HG03378 (cell line): Measurements from ENCODE around the gene SPN.
"Not testable (repeated sequence)": the region's sequence is repeated elsewhere in the genome, so short reads cannot be mapped to it uniquely, and the experiment has no call there.

Experiments
- ATAC-seq: cut with Tn5 transposase; IDR thresholded peaks from one replicate; pipeline ENCODE4 v1.9.1; 2021; ENCODE audit warnings: mild to moderate bottlenecking, moderate library complexity; ENCODE audit not compliant: unreplicated experiment

The SPN gene

GRCh38 chr16:29674188-29674587 is 11.1 kb downstream of the SPN start:
- no peak for ATAC-seq

GRCh38 chr16:29675811-29676643 is 13.0 kb downstream of the SPN start:
- no peak for ATAC-seq

GRCh38 chr16:29676989-29677785 is 14.1 kb downstream of the SPN start:
- ATAC-seq: no peak

- no peak for ATAC-seq
Measured at GRCh38 chr16:29678691-29679267, 15.7 kb downstream of the SPN start, which contains the start of gene QPRT. QPRT (plus strand) TSS chr16:29679180; CDS start chr16:29679198, 18 bp downstream.

- no peak for ATAC-seq
Measured at GRCh38 chr16:29680180-29680598, 17.1 kb downstream of the SPN start.

DNA sequence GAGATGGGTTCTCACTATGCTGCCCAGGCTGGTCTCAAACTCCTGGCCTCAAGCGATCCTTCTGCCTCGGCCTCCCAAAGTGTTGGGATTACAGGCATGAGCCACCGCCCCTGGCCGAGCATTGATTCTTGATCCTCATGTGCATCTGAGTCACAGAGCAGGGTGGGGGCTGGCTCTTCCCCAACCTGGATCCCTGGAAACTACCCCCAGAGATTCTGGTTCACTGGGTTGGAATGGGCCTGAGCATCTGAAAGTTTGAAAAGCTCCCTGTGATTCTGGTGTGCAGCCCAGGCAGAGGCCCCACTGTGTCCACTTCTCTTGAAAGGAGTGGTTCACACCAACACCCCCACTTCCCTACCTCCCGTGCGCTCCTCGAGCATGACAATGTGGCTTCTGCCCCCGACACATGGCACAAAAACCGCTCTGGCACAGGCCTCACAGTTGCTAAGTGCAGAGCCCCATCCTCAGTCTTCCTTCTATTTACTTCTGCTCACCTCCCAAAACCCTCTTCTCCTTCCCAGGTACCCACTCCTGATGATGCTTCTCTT is 20.6 kb downstream of the SPN start:
- no peak for ATAC-seq

- no peak for ATAC-seq
Measured at GRCh38 chr16:29684679-29685078, 21.6 kb downstream of the SPN start.

DNA sequence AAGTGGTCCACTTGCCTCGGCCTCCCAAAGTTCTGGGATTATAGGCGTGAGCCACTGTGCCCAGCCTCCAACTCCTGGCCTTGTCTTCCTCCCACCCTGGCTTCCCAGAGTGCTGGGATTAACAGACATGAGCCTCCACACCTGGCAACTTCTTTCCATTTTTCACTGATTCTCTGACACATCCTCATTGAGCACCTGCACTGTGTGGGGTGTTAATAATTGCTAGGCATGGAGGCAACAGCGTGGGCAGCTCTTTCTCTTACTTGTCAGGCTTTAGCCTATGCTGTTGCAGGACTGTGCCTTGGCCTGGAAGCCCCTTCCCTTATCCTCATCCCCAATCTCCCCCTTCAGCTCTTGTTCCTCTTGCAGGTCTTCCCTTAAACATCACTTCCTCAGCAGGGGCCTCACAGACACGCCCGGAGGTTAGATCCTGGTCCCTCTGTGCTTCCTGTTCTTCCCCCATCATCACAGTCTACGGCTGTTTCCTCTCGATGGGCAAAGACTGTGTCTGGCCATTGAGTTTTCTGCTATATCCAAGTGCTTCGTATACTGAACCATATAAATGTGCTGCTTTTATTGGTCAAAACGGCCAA is 23.8 kb downstream of the SPN start:
- no peak for ATAC-seq

- ATAC-seq: no peak
Measured at GRCh38 chr16:29687755-29688154, 24.7 kb downstream of the SPN start.

- ATAC-seq: no peak
Measured at GRCh38 chr16:29688172-29688571, 25.1 kb downstream of the SPN start.

DNA sequence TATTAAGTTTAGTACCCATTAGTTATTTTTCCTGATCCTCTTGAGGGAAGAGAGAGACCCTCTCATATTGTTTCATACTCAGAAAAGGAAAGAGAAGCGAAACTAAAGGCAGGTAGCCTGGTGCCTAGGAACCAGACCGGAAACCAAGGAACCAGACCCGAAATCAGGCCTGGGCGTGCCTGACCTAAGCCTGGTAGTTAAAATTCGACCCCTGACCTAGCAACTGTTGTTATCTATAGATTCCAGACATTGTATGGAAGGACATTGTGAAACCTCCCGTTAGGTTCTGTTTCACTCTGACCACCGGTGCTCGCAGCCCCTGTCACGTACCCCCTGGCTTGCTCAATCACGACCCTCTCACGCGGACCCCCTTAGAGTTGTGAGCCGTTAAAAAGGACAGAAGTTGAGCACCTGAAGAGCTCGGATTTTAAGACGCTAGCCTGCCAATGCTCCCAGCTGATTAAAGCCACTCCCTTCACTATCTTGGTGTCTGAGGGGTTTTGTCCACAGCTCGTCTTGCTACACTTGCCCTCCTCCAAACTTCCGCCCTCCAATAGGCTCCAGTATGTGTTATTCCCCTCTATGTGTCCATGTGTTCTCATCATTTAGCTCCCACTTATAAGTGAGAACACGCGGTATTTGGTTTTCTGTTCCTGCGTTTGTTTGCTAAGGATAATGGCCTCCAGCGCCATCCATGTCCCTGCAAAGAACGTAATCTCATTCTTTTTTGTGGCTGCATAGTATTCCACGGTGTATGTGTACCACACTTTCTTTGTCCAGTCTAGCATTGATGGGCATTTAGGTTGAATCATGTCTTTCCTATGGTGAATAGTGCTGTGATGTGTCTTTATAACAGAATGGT is 26.7 kb downstream of the SPN start:
- ATAC-seq: not testable (repeated sequence)

DNA sequence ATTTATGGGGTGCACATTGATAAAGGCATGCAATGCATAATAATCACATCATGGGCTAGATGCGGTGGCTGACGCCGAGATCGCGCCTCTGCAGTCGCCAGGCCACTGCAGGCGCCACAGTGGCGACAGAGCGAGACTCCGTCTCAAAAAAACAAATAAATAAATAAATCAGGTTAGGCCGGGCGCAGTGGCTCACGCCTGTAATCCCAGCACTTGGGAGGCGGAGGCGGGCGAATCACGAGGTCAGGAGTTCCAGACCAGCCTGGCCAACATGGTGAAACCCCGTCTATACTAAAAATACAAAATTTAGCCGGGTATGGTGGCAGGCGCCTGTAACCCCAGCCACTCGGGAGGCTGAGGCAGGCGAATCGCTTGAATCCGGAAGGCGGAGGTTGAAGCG is 29.6 kb downstream of the SPN start:
- not testable (repeated sequence) for ATAC-seq

- ATAC-seq: no peak
Measured at GRCh38 chr16:29694384-29695195, 31.5 kb downstream of the SPN start.

- not testable (repeated sequence) for ATAC-seq
Measured at GRCh38 chr16:29695675-29696074, 32.6 kb downstream of the SPN start.

GRCh38 chr16:29696881-29697331 is 33.9 kb downstream of the SPN start:
- ATAC-seq: no peak

GRCh38 chr16:29697391-29697790 is 34.3 kb downstream of the SPN start:
- ATAC-seq: no peak

- no peak for ATAC-seq
Measured at GRCh38 chr16:29698042-29698441, 35.0 kb downstream of the SPN start.

- no peak for ATAC-seq
Measured at GRCh38 chr16:29698484-29699323, 35.7 kb downstream of the SPN start.
